Ecto neural progenitor cell (in vitro differentiated cells): Measurements from ENCODE around the gene CYTH1.
"Not testable (repeated sequence)": the region's sequence is repeated elsewhere in the genome, so short reads cannot be mapped to it uniquely, and the experiment has no call there.

Experiments used
- DNase-seq: peaks from one replicate; pipeline ENCODE4 v3.0.0-alpha.2; 2018; ENCODE audit warnings: low spot score

CYTH1 gene

DNA sequence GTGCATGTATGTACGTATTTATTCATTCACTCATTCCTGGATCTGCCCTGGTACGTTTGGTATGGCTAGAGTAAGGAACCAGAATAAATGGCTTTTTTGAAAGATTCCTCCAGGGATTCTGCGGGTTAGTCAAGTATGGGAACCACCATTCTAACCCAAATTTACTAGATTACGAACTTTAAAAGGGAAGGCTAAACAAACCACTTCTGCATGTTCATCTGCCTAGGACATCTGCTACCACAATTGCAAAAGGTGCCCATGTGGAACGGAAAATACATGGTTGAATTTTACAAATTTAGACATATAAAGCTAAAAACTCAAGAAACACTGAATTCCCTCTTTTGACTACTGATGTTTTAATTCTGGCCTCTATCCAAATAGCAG is 22.1 kb downstream of the CYTH1 start:
- no peak for DNase-seq

DNA sequence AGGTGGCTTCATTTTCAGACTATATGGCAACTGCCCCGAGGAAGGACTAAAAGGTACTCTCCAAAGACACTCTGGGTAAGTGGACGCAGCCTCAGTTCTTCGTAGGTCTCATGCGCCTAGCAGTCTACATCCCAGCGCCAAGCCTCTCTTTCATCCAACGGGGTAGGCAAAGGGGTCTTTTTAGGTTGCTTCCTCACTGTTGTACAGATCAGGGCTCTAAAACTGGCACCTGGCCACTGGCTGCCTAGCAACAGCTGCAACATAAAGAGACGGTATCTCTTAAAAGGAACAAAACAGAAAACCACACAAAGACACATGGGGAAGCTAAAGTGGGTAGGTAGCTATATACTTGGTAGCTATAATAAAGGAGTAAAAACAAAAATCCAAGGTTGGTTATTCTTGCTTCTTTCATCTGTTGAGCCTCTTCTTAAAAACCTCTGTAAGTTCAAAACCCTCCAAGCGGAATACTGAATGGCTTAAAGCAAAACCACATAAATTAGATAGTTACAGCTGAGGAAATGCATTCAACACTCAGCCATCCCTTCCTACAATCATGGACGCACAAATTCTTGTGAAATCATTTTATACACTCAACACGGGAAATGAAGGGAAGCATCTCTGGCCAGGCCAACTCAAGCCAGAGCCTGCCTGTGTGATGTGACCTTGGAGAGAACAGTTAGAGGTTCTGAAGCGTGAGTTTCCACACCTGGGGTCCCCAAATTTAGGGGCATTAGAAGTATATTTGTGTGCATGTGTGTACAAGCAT is 22.7 kb downstream of the CYTH1 start:
- no peak for DNase-seq

DNA sequence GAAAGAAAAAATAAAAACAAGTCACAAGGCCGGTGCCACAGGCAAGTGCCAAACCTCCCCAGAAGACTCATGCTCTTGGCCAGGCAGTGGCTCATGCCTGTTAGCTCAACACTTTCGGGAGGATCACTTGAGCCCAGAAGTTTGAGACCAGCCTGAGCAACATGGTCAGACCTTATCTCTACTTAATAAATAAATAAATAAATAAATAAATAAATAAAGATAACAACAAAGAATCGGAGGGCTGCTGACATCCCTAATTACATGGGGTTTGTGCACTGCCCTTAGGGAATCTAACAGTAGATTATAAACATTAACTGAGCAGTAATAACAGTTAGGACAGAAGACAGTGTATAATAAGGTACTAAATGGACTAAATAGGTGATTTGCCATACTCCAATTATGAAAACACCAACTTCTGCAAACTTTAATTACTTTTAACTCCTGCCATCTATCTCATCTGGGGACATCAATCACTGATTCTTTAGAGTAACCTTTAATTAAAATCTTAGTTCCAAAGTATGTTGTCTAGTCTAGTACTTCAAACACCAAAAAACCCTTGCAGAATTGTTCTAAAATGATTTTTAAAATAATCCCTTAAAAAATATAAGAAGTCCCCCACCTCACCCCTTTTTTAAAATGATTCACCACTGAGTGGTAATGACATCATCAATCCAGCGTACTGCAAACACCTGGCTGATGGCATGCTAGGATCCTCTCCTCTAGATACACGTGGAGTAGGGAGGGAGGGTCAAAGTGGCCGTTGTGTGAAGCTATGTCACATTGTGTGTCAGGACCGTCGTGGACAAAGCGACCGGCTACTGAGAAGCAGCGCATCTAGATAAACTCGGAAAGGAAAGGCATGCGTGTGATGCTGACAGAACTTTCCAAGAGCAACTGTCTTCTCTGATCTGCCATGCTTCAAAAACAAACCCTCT is 28.5 kb downstream of the CYTH1 start:
- DNase-seq: no peak

DNA sequence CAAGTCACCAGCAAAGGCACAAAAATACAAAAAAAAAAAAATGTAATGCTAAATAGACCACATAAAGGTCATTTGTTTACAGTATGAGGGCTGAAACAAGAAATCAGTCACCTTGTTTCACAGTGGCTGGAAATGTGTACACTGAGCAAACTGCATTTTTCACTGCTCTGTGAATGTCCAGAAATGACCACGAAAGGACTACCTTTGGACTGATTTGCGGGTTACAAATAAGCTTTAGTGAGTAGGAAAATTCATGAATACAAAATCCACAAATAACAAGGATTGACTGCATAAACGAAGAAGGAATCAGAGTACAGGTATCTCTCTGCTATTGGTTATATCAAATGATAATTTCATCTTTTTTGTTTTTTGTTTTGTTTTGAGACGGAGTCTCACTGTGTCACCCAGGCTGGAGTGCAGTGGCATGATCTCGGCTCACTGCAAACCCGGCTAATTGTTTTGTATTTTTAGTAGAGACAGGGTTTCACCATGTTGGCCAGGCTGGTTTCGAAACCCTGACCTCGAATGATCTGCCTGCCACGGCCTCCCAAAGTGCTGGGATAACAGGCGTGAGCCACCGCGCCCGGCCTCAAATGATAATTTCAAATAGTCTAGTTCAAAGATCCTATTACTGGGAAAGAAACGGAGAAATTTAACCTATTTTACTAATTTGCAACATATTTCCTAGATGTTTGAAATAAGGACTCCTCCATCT is 30.5 kb downstream of the CYTH1 start:
- DNase-seq: no peak

DNA sequence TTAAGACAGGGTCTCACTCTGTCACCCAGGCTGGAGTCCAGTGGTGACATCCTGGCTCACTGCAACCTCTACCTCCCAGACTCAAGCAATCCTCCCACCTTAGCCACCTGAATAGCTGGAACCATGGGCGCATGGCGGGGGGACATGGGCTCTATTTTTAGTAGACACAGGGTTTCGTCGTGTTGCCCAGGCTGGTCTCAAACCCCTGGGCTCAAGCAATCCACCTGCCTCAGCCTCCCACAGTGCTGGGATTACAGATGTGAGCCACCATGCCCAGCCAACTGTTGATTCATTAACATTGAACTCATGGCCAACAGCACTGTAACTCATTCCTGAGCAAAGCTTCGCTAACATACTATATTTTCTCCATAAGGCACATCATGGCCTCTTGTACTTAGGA is 31.1 kb downstream of the CYTH1 start:
- not testable (repeated sequence) for DNase-seq

DNA sequence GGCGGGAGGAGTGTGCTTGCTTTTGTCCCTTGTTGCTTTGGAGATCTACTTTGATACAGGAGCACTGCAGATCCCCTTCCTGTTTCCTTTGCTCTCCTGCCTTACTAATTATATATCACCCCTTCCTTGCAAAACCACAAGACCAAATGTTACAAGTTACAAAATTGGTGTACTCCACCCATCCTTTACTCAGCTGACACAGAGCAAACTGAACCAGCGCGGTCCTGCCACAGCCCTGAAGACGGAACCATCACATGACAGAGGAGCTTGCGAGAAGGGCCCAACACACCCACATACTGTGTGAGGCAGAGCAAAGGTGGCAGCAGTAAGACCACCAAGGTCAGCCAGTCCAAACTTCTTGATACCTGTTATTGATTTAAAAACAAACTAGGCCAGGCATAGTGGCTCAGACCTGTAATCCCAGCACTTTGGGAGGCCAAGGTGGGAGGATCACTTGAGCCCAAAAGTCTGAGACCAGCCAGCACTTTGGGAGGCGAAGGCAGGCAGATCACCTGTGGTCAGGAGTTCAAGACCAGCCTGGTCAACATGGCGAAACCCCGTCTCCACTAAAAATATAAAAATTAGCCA is 33.2 kb downstream of the CYTH1 start:
- no peak for DNase-seq

DNA sequence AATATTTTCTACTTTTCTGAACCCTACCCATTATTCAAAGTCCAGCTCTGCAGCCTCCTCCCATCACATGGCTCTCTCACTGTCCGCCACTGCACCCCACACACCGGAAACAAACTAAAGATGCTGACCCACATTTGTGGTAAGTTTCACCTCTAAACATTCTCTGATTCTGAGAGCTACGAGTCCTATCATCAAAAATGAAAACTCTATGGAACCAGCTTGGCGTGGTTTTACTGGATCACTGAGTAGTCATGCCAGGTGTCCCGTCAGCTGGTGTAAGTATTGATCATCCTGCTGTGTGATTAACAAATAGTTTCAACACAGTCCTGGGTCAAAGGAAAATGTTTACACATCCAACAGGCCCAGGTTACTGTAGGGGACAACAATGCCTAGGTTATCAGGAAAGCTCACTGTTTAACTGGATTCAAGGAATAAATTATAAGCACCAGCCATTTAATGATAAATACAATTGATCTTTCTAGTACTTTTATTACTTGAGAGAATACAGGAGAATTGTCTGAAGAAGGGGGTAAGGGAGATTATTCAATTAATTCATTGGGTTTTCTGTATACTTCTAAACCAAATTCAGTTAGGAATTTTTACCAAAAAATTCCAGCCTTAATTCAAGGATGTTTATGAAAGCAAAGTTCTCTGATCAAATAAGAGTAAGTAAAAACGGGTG is 33.9 kb downstream of the CYTH1 start:
- DNase-seq: no peak

DNA sequence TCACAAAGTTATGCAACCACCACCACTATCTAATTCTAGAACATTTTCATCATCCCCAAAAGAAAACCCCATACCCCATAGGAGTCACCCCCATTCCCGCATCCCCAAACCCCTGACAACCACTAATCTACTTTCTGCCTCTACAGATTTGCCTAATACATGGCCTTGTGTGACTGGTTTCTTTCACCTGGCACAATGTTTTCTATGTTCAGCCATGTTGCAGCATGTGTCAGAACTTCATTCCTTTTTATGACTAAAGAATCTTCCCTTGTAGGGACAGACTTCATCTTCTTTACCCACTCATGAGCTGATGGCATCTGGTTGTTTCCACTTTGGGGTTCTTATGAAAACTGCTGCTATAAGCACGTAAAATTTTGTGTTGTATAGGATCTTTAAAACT is 34.6 kb downstream of the CYTH1 start:
- no peak for DNase-seq

DNA sequence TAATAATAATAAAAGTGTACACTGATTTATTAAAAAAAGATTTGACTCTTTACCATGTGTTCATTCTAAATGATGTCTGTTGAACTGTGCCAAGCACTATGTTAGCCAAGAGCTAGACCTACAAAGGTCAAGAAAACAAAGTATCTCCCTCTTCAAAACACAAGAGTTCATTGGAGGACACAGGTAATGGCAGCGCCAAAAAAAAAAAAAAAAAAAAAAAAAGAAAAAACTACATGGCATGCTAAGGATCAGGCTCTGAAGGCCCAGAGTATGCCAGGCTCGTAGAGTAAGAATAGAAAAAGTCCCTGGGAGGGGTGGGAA is 35.2 kb downstream of the CYTH1 start:
- no peak for DNase-seq

DNA sequence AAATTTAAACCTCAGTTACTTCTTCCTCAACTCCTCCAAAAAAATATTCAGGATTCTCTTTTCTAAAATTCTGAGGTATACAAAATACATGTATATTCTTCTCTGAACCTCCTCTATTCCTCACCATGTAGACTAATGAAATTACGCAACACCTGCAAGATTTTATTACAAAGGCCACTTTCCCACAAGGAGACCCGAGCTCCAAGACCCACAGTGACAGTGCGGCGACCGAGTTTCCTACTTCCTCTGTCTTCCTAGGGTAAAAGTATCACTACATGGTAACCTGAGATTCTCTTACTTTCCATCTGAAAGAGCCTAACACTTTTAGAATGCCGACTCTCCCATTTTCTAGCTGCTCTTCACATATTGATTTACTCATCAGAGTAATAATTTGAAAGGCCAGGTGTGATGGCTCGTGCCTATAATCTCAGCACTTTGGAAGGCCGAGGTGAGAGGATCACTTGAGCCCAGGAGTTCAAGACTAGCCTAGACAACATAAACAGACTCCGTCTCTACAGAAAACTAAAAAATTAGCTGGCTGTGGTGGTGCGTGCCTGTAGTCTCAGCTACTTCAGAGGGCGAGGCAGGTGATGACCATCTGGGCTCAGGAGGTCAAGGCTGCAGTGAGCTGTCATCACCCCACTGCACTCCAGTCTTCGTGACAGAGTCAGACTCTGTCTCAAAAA is 35.7 kb downstream of the CYTH1 start:
- no peak for DNase-seq

DNA sequence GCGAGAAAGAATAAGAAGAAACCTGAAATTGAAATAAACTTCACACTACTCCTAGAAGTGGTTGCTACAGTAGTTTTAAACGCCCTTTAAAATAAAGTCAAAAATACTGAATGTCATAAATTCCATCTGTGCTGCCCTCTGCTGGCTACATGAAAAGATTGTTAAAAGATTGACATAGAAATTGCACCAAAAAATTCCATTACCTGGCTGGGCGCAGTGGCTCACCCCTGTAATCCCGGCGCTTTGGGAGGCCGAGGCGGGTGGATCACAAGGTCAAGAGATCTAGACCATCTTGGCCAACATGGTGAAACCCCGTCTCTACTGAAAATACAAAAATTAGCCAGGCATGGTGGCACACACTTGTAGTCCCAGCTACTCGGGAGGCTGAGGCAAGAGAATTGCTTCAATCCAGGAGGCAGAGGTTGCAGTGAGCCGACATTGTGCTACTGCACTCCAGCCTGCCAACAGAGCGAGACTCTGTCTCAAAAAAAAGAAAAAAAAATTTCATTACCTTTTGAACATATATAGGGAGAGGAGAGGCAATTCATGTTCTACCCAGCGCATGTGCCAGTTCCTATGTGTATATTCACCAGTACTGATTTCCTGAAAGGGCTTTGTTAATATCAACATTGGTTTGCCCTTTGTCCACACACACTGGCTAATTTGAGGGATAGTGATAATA is 36.5 kb downstream of the CYTH1 start:
- DNase-seq: no peak

DNA sequence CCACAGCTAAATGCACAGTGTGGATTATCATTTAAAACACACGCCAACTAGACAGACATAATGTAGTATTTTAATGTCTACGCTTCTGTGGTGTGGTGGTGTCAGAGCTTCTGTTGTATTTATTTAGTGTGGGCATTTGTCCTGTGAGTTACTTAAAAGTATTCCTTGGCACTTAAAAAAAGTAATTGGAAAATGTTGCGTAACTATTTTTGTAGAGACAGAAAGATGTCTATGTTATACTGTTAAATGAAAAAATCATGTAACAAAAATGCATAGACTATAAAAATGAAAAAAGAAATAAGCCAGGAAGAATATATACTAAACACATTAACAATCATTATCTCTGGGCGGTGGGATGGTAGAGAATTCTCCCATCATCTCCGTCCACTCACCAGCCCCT is 39.2 kb downstream of the CYTH1 start:
- no peak for DNase-seq

DNA sequence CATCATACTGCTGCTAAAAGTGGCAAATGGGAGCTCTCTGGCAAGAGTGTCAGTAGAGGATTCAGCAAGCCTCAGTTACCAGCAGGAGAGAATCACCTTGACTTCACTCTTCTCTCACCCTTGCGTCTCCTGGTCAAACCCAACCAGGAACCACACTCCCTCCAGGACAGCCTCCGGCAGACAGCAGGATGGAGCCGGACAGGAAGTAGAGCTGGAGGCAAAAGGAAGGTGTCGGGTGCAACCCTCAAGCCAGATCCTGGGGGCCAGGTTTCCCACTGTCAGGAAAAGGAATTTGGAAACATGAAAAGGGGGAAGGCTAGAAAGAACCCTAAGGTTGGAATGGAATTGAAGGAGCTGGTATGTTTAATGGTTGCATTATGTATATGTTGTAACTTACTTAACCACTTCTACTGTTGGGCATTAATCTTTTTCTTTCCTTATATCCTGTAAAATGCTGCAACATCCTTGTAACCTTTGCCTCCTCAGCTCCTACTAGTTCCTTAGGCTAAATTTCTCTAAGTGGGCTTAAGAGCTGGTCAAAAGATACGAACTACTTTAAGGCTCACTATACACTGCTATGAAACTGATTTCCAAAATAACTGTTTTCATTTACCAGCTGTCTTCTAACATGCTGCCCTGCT is 40.3 kb downstream of the CYTH1 start:
- DNase-seq: no peak

DNA sequence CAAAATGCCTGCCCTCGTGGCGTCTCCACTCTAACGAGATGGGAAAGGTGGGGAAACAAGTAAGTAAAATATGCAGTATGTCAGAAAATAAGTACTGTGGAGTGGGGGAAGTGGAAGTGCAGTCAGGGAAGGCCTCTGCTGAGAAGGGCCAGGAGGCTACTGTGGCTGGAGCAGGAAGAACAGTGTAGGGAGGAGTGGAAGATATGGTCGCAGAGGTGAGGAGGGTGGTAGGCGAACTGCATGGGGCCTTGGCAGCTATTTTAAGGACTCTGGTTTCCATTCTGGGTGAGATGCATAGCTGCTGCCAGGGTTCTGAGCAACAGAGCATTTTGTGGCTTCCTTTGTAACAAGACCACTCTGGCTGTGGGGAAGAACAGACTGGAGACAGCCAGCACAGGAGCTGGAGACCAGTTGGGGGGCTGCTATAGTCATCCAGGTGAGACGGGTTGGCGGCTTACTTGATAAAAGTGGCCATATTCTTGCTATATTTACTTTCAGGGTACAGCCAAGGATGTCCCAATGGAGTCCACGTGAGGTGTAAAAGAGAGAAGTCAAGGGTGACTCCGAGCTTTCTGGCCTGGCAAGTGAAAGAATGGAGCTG is 42.6 kb downstream of the CYTH1 start:
- DNase-seq: no peak

DNA sequence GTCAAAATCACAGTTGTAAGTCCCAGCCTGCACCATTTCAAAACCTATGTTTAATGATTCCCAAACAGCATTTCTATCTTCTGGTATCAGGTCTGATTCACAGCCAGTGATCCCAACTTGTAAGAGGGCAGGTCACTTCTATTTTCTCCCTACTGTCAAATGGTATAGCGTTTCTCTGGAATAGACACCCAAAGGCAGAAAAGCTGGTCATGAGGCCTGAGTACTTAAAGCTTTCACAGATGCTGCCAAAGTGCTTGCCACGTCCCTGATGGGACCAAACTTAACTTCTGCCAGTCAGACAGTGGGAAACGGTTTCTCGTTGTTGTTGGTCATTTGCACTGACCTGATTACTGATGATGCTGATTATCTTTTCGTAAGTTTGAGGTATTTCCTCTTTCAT is 43.4 kb downstream of the CYTH1 start:
- DNase-seq: no peak

DNA sequence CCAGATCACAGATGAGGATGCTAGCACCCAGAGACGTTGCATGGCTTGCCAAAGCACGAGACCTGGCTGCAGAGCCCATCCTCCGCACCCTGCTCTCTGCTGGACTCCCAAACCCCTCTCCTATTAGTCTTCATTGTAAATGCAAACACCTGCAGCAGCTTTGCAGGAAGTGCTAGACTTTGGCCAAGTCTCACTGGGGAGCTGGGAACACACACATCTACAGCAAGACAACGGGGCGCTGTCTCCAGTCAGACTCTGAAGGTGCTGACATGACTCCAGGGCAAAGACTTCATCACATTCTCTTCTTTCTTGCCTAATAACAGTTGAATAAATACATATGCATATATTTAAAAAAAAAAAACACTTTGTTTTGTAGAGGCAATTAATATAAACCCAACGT is 43.8 kb downstream of the CYTH1 start:
- no peak for DNase-seq

DNA sequence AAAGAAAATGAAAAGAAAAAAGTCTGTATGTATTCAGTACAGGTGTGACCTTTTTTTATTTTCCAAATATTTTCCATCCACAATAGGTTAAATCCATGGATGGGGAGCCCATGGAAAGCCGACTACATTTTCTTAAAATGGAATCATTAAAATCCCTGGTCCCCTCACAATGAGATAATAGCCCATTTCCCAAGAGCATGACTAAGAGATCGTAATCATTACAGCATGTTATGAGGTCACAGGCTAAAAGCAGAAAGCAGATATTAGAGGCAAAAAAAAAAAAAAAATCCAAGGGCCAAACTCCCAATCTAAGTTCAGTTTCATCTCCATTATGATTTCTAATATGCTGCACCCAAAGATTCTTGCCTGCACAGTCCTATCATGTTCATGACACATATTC is 44.7 kb downstream of the CYTH1 start:
- no peak for DNase-seq

DNA sequence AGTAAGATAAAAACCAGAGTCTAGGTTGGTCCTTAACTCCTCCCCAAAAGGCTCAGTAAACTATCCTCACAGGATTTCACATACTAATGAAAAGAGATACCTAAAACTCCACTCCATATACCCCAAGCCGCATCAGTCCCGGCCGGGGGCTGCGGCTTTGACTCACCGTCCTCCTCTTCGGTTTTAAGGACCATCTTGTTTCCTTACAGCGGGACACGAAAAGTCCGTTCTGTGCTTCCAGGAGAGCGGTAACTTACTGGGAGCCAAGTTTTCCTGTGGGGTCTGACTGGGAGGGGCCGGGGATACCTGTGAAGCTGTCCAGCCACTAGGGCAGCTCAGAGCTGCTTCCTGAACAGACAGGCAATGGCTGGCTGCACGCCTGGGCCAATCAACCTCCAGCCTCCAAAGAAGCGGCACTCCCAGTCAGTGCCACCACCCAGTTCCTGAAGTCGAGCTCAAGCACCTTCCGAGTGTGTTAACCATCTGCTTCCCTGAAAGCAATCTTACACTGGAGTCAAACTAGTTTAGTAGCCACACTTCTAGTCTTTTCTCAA is 45.5 kb downstream of the CYTH1 start:
- DNase-seq: peak; percentile 66

DNA sequence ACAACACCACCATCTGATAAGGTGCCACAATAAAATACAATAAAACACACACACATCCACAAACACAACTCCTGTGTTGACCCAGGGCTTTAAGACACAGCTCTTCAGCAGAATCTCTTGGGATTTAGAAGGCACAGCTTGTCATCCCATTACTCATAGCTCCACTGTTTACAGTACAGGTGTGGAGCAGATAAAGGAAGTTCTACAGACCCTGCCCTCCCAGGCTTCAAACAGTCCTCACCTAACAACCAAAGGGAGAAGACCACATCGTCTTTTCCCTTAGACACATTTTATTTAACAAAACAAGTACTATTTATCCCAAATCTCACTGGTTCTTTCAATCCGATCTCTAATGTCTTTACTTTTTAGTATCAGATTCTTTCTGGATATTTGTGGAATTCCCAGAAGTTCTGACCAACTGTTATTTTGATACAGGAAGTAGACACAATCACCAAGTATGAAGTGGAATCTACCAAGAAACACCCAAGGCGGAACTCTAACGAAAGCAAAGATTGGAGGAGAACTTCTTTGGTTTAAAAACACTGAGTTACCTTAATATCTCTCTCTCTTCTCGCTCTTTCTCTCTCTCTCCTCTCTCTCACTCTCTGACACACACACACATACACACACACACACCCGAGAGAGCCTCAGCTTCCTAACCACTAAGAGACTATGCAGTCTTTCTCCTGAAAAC is 46.1 kb downstream of the CYTH1 start:
- DNase-seq: no peak
